Measurements from ENCODE around the gene PRAC1. TPM values are rescaled to one million over a fixed set of nuclear protein-coding genes. Genes with fewer than 3 reads are reported as not detected.

Gene PRAC1
- total RNA-seq, 4 donors from 2014 or later, result not detected

DNA sequence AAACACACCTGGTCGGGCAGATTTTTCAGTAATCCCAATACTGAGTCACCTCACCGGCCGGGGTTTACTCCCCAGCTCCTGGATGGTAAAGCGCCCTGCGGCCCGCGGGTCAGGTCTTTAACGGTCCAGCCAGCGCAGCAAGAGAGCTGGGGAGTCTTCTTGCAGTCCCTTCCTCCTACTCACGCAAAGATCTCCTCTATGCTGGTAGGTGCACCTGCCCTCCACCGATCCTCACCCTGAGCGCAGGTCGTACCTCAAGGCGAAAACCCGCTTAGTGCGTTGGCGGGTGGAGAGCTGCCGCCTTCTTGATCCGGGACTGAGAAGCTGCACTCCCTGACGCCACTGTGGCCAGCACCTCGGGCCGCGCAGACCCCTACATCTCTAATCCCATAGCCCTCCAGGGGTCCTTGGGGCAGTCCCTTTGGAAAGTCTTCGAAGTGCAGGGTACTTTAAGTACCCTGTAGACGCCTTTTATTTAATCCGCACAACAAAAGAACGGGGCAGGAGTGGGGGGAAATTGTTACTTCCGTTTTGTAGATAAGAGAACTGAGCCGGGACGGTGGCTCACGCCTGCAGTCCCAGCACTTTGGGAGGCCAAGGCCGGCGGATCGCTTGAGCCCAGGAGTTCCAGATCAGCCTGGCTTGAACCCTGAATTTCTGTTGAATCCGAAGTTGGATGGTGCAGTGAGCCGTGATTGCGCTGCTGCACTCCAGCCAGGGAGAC is 16.6 kb upstream of the PRAC1 start:
- peaks cover 0 to 100% (median 71%) of the 10 kb centered on the region in 4 donors for H3K27me3 ChIP-seq
- no peak overlapping the region for H3K4me3 ChIP-seq
- no peak for TF ChIP-seq POLR2A (IDR thresholded peaks at IDR 0.05; ENCODE audit: low read depth)
- TF ChIP-seq POLR2AphosphoS5 (IDR thresholded peaks at IDR 0.05), result no peak
- TF ChIP-seq, protein P1, sequence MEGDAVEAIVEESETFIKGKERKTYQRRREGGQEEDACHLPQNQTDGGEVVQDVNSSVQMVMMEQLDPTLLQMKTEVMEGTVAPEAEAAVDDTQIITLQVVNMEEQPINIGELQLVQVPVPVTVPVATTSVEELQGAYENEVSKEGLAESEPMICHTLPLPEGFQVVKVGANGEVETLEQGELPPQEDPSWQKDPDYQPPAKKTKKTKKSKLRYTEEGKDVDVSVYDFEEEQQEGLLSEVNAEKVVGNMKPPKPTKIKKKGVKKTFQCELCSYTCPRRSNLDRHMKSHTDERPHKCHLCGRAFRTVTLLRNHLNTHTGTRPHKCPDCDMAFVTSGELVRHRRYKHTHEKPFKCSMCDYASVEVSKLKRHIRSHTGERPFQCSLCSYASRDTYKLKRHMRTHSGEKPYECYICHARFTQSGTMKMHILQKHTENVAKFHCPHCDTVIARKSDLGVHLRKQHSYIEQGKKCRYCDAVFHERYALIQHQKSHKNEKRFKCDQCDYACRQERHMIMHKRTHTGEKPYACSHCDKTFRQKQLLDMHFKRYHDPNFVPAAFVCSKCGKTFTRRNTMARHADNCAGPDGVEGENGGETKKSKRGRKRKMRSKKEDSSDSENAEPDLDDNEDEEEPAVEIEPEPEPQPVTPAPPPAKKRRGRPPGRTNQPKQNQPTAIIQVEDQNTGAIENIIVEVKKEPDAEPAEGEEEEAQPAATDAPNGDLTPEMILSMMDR (IDR thresholded peaks at IDR 0.05), result no peak
- TF ChIP-seq EP300 (IDR thresholded peaks at IDR 0.05), result no peak
- no peak overlapping the region for H3K27ac ChIP-seq (replicated peaks in 1 of 4)
- no peaks in the 10 kb centered on the region for H3K36me3 ChIP-seq
- H3K9me3 ChIP-seq, result no peaks in the 10 kb centered on the region
- 4% methylated on average over 19 of the region's 37 CpGs for WGBS
- no peak for DNase-seq (ENCODE audit: extremely low spot score)
- intact Hi-C loops (cut with DNase I), result no loop called here
- peaks cover 0 to 6% (median 0%) of the 10 kb centered on the region in 4 donors for H3K4me1 ChIP-seq

DNA sequence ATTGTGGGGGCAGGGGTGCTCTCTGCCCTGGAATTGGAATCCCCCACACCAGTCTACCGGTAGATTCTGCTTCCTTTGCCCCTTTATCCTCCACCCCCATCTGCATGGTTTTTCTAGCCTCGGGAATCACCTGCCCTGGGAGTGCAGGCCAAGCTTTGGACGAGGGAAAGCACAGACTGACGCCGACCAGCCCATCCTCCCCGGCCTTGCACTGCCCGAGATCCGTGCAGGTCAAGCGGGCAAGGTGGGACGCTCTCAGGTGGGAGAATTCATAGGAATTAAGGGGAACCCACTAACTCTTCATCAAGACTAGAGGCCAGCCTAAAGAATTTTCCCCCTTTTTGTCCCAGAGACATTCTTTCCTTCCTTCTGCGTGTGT is 16.1 kb upstream of the PRAC1 start:
- DNase-seq (ENCODE audit: extremely low spot score), result no peak

DNA sequence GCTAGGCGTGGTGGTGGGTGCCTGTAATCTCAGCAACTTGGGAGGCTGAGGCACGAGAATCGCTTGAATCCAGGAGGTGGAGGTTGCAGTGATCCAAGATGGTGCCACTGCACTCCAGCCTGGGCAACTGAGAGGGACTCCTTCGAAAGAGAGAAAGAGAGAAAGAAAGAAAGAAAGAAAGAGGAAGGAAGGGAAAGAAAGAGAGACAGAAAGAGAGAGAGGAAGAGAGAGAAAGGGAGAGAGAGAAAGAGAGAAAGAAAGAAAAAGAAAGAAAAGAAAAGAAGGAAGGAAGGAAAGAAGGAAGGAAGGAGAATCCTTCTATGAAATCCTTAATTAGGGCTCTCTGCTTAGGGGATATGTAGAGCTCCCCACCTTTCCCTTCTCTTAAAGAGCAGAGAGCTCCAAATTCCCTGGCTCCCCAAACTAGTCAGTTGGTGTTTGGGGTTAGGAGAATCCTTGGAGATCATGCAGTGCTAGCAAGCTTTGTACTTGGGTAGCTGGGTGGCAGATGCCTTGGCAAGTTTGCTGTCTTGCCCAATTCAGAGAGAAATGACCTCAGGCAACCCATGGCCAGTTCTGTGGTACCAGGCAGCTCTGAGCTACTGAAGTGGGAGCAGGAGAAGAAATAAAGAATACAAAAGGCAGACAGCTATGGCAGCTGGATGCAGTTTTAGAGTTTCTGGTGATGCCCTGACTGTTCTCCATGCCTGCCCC is 15.2 kb upstream of the PRAC1 start:
- WGBS, result 47% methylated on average over 4 of the region's 4 CpGs
- Histone ChIP-seq H3K27ac (replicated peaks in 1 of 4) (no peak overlapping the region), H3K9me3 (no peaks in the 10 kb centered on the region), H3K27me3 (peaks cover 0 to 100% (median 73%) of the 10 kb centered on the region in 4 donors), H3K4me3 (no peak overlapping the region), H3K4me1 (peaks cover 6 to 18% (median 7%) of the 10 kb centered on the region in 4 donors), H3K36me3 (no peaks in the 10 kb centered on the region)
- TF ChIP-seq POLR2AphosphoS5 (IDR thresholded peaks at IDR 0.05) (no peak), POLR2A (IDR thresholded peaks at IDR 0.05; ENCODE audit: low read depth) (no peak), EP300 (IDR thresholded peaks at IDR 0.05) (no peak)
- TF ChIP-seq, protein P1 (IDR thresholded peaks at IDR 0.05), result no peak
- intact Hi-C loops (cut with DNase I), result no loop called here
- DNase-seq (ENCODE audit: extremely low spot score), result no peak

More for the DNA sequence above, 16.1 kb upstream of the PRAC1 start:
- TF ChIP-seq, protein P1 (IDR thresholded peaks at IDR 0.05), result no peak
- TF ChIP-seq POLR2A (IDR thresholded peaks at IDR 0.05; ENCODE audit: low read depth) (no peak), EP300 (IDR thresholded peaks at IDR 0.05) (no peak), POLR2AphosphoS5 (IDR thresholded peaks at IDR 0.05) (no peak)
- peaks cover 0 to 10% (median 1%) of the 10 kb centered on the region in 4 donors for H3K4me1 ChIP-seq
- WGBS, result 3% methylated on average over 11 of the region's 11 CpGs
- H3K27me3 ChIP-seq, result peaks cover 0 to 100% (median 72%) of the 10 kb centered on the region in 4 donors
- no peak overlapping the region for H3K4me3 ChIP-seq
- no peak overlapping the region for H3K27ac ChIP-seq (replicated peaks in 1 of 4)
- intact Hi-C loops (cut with DNase I), result no loop called here
- H3K36me3 ChIP-seq, result no peaks in the 10 kb centered on the region
- no peaks in the 10 kb centered on the region for H3K9me3 ChIP-seq

DNA sequence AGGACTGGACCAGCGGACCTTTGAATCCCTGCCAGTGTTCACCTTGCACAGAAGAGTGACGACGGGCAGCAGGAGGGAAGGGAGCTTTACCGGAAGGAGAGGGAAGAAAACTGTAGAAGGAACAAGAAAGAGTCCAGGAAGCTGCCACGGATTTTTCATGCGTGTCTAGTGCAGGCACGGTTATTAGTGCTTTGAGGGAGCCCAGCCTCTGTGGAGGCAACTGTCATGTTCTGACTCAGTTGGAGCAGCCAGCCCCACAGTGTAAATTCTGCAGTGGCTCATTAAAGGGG is 12.7 kb upstream of the PRAC1 start:
- intact Hi-C loops (cut with DNase I), result no loop called here
- no peak for TF ChIP-seq POLR2AphosphoS5 (IDR thresholded peaks at IDR 0.05)
- TF ChIP-seq, protein P1 (IDR thresholded peaks at IDR 0.05), result no peak
- no peak for TF ChIP-seq POLR2A (IDR thresholded peaks at IDR 0.05; ENCODE audit: low read depth)
- no peak for TF ChIP-seq EP300 (IDR thresholded peaks at IDR 0.05)
- Histone ChIP-seq H3K9me3 (no peaks in the 10 kb centered on the region), H3K36me3 (no peaks in the 10 kb centered on the region), H3K27ac (replicated peaks in 1 of 4) (no peak overlapping the region), H3K4me3 (no peak overlapping the region), H3K4me1 (peaks cover 6 to 18% (median 7%) of the 10 kb centered on the region in 4 donors), H3K27me3 (peaks cover 0 to 100% (median 77%) of the 10 kb centered on the region in 4 donors)
- 3% methylated on average over 7 of the region's 7 CpGs for WGBS
- DNase-seq (ENCODE audit: extremely low spot score), result no peak
